Neural progenitor cell (in vitro differentiated cells): ENCODE data around the gene MUC5AC. TPM values are rescaled to one million over a fixed set of nuclear protein-coding genes. Genes with fewer than 3 reads are reported as not detected.
A peak's percentile ranks its signal among the peaks of the same experiment; 100 is the strongest.

ENCODE experiments used
- DNase-seq: peaks from one replicate; pipeline ENCODE4 v3.0.0-alpha.2; 2016; ENCODE audit warnings: low spot score
- H2AFZ ChIP-seq: fragments of 200-600 bp; sonication (generic); replicated peaks from 2 replicates; pipeline ENCODE4 v1.6.1; 2016; ENCODE audit warnings: antibody characterized with exemption
- H3F3A ChIP-seq: fragments of 200-600 bp; sonication (generic); 2 replicates; pipeline ENCODE4 v1.6.1; 2016; ENCODE audit warnings: antibody characterized with exemption, low read depth
- H3K27ac ChIP-seq: fragments of 200-600 bp; sonication (generic); 2 replicates; pipeline ENCODE4 v1.5.1; 2016; ENCODE audit warnings: mild to moderate bottlenecking
- H3K27me3 ChIP-seq: fragments of 200-600 bp; sonication (generic); 2 replicates; pipeline ENCODE4 v1.6.1; 2016; ENCODE audit warnings: mild to moderate bottlenecking, moderate library complexity
- H3K36me3 ChIP-seq: fragments of 200-600 bp; sonication (generic); 2 replicates; pipeline ENCODE4 v1.5.1; 2016
- H3K4me1 ChIP-seq: fragments of 200-600 bp; sonication (generic); 2 replicates; pipeline ENCODE4 v1.6.1; 2016; ENCODE audit warnings: mixed run types
- H3K4me2 ChIP-seq: fragments of 200-600 bp; sonication (generic); 2 replicates; pipeline ENCODE4 v1.6.1; 2016
- H3K4me3 ChIP-seq: fragments of 200-600 bp; sonication (generic); 2 replicates; pipeline ENCODE4 v1.5.1; 2016
- H3K79me2 ChIP-seq: fragments of 200-600 bp; sonication (generic); 2 replicates; pipeline ENCODE4 v1.6.1; 2016; ENCODE audit warnings: low read depth
- H3K9ac ChIP-seq: fragments of 200-600 bp; sonication (generic); 2 replicates; pipeline ENCODE4 v1.6.1; 2016
- H3K9me3 ChIP-seq: fragments of 200-600 bp; sonication (generic); 2 replicates; pipeline ENCODE4 v1.5.1; 2016; ENCODE audit warnings: low read depth
- H4K20me1 ChIP-seq: fragments of 200-600 bp; sonication (generic); 2 replicates; pipeline ENCODE4 v1.6.1; 2016; ENCODE audit warnings: low read depth
- H3K27ac Mint-ChIP-seq: 3 replicates; pipeline ENCODE4 v1.8.0; 2021; ENCODE audit warnings: mixed read lengths
- H3K27me3 Mint-ChIP-seq: 2 replicates; pipeline ENCODE4 v1.8.0; 2022; ENCODE audit warnings: low read depth, mild to moderate bottlenecking, inconsistent platforms, moderate library complexity, mixed read lengths; ENCODE audit not compliant: insufficient read depth
- H3K36me3 Mint-ChIP-seq: 3 replicates; pipeline ENCODE4 v1.8.0; 2021; ENCODE audit warnings: mixed read lengths
- H3K4me1 Mint-ChIP-seq: 3 replicates; pipeline ENCODE4 v1.8.0; 2021; ENCODE audit warnings: mixed read lengths
- H3K4me3 Mint-ChIP-seq: 3 replicates; pipeline ENCODE4 v1.8.0; 2021; ENCODE audit warnings: mild to moderate bottlenecking, moderate library complexity, mixed read lengths
- H3K9me3 Mint-ChIP-seq: 3 replicates; pipeline ENCODE4 v1.8.0; 2020; ENCODE audit warnings: mixed read lengths
- EZH2 ChIP-seq: fragments of 200-600 bp; sonication (generic); IDR thresholded peaks from 2 replicates; pipeline ENCODE4 v1.6.1; 2017; ENCODE audit warnings: antibody characterized with exemption, mild to moderate bottlenecking, moderate library complexity
- EZH2phosphoT487 ChIP-seq: fragments of 200-600 bp; sonication (generic); IDR thresholded peaks from 2 replicates; pipeline ENCODE4 v1.6.1; 2017; ENCODE audit warnings: antibody characterized with exemption
- total RNA-seq: library from RNA; depleted of rRNA; stranded (reverse); fragments of >200 nt; gene quantifications from 2 replicates; pipeline ENCODE4 v1.2.3, GENCODE V29; 2015; ENCODE audit warnings: low replicate concordance
- TF ChIP-seq, protein P1 (sequence below): fragments of 200-600 bp; sonication (generic); IDR thresholded peaks from 2 replicates; pipeline ENCODE4 v1.5.1; 2017; ENCODE audit warnings: antibody characterized with exemption, mild to moderate bottlenecking

Gene MUC5AC
- total RNA-seq, 1 donor from 2014 or later = not detected

DNA sequence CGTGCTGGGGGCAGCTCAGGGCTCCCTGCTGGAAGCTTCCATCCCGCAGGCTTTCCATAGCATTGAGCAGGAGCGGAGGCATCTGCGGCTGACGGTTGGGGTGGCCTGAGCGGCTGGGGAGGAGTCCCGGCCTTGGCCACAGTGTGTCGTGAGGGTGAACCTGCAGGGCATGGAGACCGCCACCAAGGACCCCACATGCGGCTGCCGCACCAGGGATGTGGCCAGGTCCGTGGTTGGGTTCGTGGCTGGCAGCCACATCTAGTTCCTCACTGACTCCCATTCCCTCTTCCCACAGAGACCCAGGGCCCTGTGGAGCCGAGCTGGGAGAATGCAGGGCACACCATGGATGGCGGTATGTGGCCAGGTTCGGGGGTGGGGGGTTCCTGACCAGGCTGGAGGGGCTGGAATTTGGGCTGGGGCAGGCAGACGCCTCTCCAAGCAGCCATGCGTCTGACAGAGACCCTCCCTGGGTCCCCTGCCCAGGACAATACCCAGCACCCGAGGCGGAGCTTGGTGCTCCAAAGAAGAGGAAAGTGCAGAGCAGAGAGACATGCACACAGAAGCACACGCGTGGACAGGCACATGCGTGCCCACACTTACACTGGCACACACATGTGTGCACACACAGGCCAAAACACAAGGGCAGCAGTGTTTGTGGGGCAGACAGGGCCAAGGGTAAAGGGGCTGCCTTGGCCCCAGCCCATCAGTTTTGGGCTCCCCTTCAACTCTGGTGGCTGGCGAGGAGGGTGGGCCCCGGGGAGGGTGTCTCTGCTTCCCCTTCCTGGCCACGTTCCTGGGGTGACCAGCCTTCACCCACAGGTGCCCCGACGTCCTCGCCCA lies 67.9 kb downstream of the MUC5AC start:
- no peaks in the 10 kb centered on the region for H3K36me3 ChIP-seq
- no peak overlapping the region for H3K4me3 ChIP-seq
- TF ChIP-seq, protein P1, sequence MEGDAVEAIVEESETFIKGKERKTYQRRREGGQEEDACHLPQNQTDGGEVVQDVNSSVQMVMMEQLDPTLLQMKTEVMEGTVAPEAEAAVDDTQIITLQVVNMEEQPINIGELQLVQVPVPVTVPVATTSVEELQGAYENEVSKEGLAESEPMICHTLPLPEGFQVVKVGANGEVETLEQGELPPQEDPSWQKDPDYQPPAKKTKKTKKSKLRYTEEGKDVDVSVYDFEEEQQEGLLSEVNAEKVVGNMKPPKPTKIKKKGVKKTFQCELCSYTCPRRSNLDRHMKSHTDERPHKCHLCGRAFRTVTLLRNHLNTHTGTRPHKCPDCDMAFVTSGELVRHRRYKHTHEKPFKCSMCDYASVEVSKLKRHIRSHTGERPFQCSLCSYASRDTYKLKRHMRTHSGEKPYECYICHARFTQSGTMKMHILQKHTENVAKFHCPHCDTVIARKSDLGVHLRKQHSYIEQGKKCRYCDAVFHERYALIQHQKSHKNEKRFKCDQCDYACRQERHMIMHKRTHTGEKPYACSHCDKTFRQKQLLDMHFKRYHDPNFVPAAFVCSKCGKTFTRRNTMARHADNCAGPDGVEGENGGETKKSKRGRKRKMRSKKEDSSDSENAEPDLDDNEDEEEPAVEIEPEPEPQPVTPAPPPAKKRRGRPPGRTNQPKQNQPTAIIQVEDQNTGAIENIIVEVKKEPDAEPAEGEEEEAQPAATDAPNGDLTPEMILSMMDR = no peak
- no peak for TF ChIP-seq EZH2
- TF ChIP-seq EZH2phosphoT487 = no peak
- Mint-ChIP-seq H3K9me3 (no peaks in the 10 kb centered on the region), H3K4me3 (no peak overlapping the region), H3K36me3 (no peaks in the 10 kb centered on the region), H3K4me1 (no peaks in the 10 kb centered on the region), H3K27ac (no peak overlapping the region), H3K27me3 (no peaks in the 10 kb centered on the region)
- H3K79me2 ChIP-seq = no peaks in the 10 kb centered on the region
- no peak overlapping the region for H3K27ac ChIP-seq
- H3K9me3 ChIP-seq = no peaks in the 10 kb centered on the region
- H3K4me1 ChIP-seq = peaks cover 4% of the 10 kb centered on the region
- H3K4me2 ChIP-seq = no peak overlapping the region
- DNase-seq = peak; percentile 2
- no peaks in the 10 kb centered on the region for H4K20me1 ChIP-seq
- H3F3A ChIP-seq = no peaks in the 10 kb centered on the region
- no peaks in the 10 kb centered on the region for H3K27me3 ChIP-seq
- no peak overlapping the region for H2AFZ ChIP-seq
- no peak overlapping the region for H3K9ac ChIP-seq

- H3K4me1 Mint-ChIP-seq = no peaks in the 10 kb centered on the region
- H3K9me3 Mint-ChIP-seq = no peaks in the 10 kb centered on the region
- no peak overlapping the region for H3K27ac ChIP-seq
- no peak overlapping the region for H3K4me3 ChIP-seq
- peaks cover 2% of the 10 kb centered on the region for H3K27me3 Mint-ChIP-seq
- no peaks in the 10 kb centered on the region for H3K36me3 ChIP-seq
- peaks cover 4% of the 10 kb centered on the region for H3K4me1 ChIP-seq
- no peaks in the 10 kb centered on the region for H4K20me1 ChIP-seq
- no peak overlapping the region for H3K27ac Mint-ChIP-seq
- no peak overlapping the region for H3K4me2 ChIP-seq
- no peak for TF ChIP-seq EZH2phosphoT487
- TF ChIP-seq, protein P1 = peak; percentile 38
- H3K9ac ChIP-seq = no peak overlapping the region
- DNase-seq = peak; percentile 49
- H2AFZ ChIP-seq = no peak overlapping the region
- no peaks in the 10 kb centered on the region for H3F3A ChIP-seq
- no peaks in the 10 kb centered on the region for H3K27me3 ChIP-seq
- H3K4me3 Mint-ChIP-seq = no peak overlapping the region
- no peaks in the 10 kb centered on the region for H3K79me2 ChIP-seq
- no peaks in the 10 kb centered on the region for H3K9me3 ChIP-seq
- no peaks in the 10 kb centered on the region for H3K36me3 Mint-ChIP-seq
Measured at GRCh38 chr11:1226226-1226985, 68.7 kb downstream of the MUC5AC start.

DNA sequence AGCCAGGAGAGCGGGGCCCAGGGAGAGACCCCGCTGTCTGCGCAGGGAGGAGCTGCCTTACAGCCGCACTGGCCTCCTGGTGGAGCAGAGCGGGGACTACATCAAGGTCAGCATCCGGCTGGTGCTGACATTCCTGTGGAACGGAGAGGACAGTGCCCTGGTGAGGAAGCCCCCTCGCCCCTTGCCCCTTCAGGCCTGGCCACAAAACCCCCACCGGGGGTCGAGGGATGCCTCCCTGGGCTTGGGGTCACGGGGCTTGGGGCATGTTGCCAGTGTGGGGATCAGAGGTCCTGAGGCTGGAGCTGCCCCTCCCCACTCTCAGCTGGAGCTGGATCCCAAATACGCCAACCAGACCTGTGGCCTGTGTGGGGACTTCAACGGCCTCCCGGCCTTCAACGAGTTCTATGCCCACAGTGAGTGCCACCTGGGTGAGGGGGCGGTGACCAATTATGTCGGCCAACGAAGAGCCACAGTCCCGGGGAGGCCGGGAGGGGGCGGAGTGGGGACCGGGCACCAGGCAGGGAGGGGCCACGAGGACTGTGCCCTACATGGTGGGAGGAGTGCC lies 69.3 kb downstream of the MUC5AC start:
- Mint-ChIP-seq H3K27ac (no peak overlapping the region), H3K9me3 (no peaks in the 10 kb centered on the region), H3K27me3 (peaks cover 2% of the 10 kb centered on the region), H3K36me3 (no peaks in the 10 kb centered on the region), H3K4me1 (no peaks in the 10 kb centered on the region), H3K4me3 (no peak overlapping the region)
- DNase-seq = peak; percentile 44
- no peaks in the 10 kb centered on the region for H3K9me3 ChIP-seq
- no peaks in the 10 kb centered on the region for H3K79me2 ChIP-seq
- H3K27me3 ChIP-seq = no peaks in the 10 kb centered on the region
- H3K4me3 ChIP-seq = no peak overlapping the region
- no peak overlapping the region for H3K9ac ChIP-seq
- no peak overlapping the region for H3K27ac ChIP-seq
- H3F3A ChIP-seq = no peaks in the 10 kb centered on the region
- no peak for TF ChIP-seq EZH2phosphoT487
- no peak for TF ChIP-seq EZH2
- TF ChIP-seq, protein P1 = peak; percentile 26
- H3K36me3 ChIP-seq = no peaks in the 10 kb centered on the region
- no peak overlapping the region for H3K4me2 ChIP-seq
- peaks cover 4% of the 10 kb centered on the region for H3K4me1 ChIP-seq
- H2AFZ ChIP-seq = no peak overlapping the region
- H4K20me1 ChIP-seq = no peaks in the 10 kb centered on the region
